Measurements from ENCODE around the gene CCNE1. TPM values are rescaled to one million over a fixed set of nuclear protein-coding genes. Genes with fewer than 3 reads are reported as not detected.

The CCNE1 gene
- total and polyA plus RNA-seq, 2 of the 13 experiments (the other 11 are each of a cell fraction or from before 2014, with no cell fraction given): 16.0 to 50.6 TPM

- TF ChIP-seq NONO (IDR thresholded peaks at IDR 0.05) (no peak), NONO (CRISPR knock-in tag; conservative IDR thresholded peaks at IDR 0.05) (no peak), SIX4 (CRISPR knock-in tag; IDR thresholded peaks at IDR 0.05) (peak; percentile 52; the same call in 1 of the 2 replicates), ZEB1 (IDR thresholded peaks at IDR 0.05; ENCODE audit: insufficient replicate concordance, low read depth) (no peak), SKI (IDR thresholded peaks at IDR 0.05; ENCODE audit: partially characterized antibody) (no peak), CSRNP1 (CRISPR knock-in tag; IDR thresholded peaks at IDR 0.05) (peak; percentile 31; the same call in 1 of the 2 replicates), KLF12 (CRISPR knock-in tag; IDR thresholded peaks at IDR 0.05; ENCODE audit: borderline replicate concordance) (no peak), ZHX1 (CRISPR knock-in tag; IDR thresholded peaks at IDR 0.05; ENCODE audit: low read depth) (no peak), ZNF772 (CRISPR knock-in tag; IDR thresholded peaks at IDR 0.05) (peak; percentile 3; the same call in 1 of the 2 replicates), CTCF (CRISPR knock-in tag; IDR thresholded peaks at IDR 0.05) (0 out of 2 replicates have a peak, but pooled peaks have one; percentile 13), ARID5B (CRISPR knock-in tag; IDR thresholded peaks at IDR 0.05) (peak; percentile 62; the same call in 1 of the 2 replicates), RXRA (CRISPR knock-in tag; IDR thresholded peaks at IDR 0.05) (peak; percentile 30; the same call in 1 of the 2 replicates), REL (CRISPR knock-in tag; conservative IDR thresholded peaks at IDR 0.05) (no peak), ATM (IDR thresholded peaks at IDR 0.05; ENCODE audit: borderline replicate concordance) (no peak), THAP8 (CRISPR knock-in tag; IDR thresholded peaks at IDR 0.05; ENCODE audit: borderline replicate concordance) (no peak), ZNF354B (CRISPR knock-in tag; IDR thresholded peaks at IDR 0.05) (no peak), FOXK2 (IDR thresholded peaks at IDR 0.05) (no peak), MAF1 (CRISPR knock-in tag; IDR thresholded peaks at IDR 0.05; ENCODE audit: borderline replicate concordance) (no peak), POGZ (CRISPR knock-in tag; IDR thresholded peaks at IDR 0.05) (no peak)
Measured at GRCh38 chr19:29844891-29845573, 33.2 kb downstream of the CCNE1 start (continued).
